GM12865 (cell line): ENCODE measurements around the gene DRG1.
"Not testable (repeated sequence)": the region's sequence is repeated elsewhere in the genome, so short reads cannot be mapped to it uniquely, and the experiment has no call there.

Source experiments
- DNase-seq: peaks from one replicate; pipeline ENCODE4 v3.0.0; 2010; ENCODE audit warnings: low read depth
- H3K4me3 ChIP-seq: 2 replicates; pipeline ENCODE4 v1.5.1; 2011; ENCODE audit warnings: mild to moderate bottlenecking, low read depth, low read length, control low read depth
- TF ChIP-seq, protein P1 (sequence below): IDR thresholded peaks from 2 replicates; pipeline ENCODE4 v1.5.1; 2011; ENCODE audit warnings: low read length, control low read depth, low read depth, inconsistent platforms; ENCODE audit not compliant: insufficient read depth; ENCODE audit errors: missing control alignments

DRG1 gene

GRCh38 chr22:31475800-31476199 is 76.4 kb downstream of the DRG1 start:
- DNase-seq: no peak
- H3K4me3 ChIP-seq: no peak overlapping the region
- TF ChIP-seq, protein P1, sequence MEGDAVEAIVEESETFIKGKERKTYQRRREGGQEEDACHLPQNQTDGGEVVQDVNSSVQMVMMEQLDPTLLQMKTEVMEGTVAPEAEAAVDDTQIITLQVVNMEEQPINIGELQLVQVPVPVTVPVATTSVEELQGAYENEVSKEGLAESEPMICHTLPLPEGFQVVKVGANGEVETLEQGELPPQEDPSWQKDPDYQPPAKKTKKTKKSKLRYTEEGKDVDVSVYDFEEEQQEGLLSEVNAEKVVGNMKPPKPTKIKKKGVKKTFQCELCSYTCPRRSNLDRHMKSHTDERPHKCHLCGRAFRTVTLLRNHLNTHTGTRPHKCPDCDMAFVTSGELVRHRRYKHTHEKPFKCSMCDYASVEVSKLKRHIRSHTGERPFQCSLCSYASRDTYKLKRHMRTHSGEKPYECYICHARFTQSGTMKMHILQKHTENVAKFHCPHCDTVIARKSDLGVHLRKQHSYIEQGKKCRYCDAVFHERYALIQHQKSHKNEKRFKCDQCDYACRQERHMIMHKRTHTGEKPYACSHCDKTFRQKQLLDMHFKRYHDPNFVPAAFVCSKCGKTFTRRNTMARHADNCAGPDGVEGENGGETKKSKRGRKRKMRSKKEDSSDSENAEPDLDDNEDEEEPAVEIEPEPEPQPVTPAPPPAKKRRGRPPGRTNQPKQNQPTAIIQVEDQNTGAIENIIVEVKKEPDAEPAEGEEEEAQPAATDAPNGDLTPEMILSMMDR: no peak

DNA sequence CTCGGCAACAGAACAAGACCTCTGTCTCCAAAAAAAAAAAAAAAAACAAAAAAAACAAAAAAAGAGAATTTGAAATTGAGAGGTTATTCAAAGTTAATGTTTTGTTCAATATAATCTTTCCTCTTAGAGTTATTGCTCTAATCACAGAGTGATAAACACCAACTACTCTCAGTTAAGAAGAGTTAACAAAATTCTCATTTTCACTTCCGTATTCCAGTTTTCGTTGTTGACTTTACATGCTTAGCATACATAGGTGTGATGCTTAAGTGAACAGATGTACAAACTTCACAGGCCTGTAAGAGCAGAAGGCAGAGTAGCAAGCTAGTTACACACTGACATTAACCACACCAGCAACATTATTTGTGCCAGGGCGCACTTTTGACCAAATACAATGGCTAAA is 77.9 kb downstream of the DRG1 start:
- H3K4me3 ChIP-seq: no peak overlapping the region
- peak; percentile 73 for DNase-seq
- TF ChIP-seq, protein P1: no peak

GRCh38 chr22:31481129-31481528 is 81.7 kb downstream of the DRG1 start:
- DNase-seq: no peak
- H3K4me3 ChIP-seq: no peak overlapping the region
- TF ChIP-seq, protein P1: no peak

DNA sequence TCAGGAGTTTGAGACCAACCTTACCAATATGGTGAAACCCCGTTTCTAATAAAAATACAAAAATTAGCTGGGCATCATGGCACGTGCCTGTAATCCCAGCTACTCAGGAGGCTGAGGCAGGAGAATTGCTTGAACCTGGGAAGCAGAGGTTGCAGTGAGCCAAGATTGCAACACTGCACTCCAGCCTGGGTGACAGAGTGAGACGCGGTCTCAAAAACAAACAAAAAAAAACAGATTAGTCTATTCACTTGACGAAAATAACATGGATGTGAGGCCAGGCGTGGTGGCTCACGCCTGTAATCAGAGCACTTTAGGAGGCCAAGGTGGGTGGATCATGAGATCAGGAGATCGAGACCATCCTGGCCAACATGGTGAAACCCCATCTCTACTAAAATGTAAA is 83.1 kb downstream of the DRG1 start:
- H3K4me3 ChIP-seq, DNase-seq: not testable (repeated sequence)
